Loucy (cell line): ENCODE results near the gene CCDC148.

ENCODE experiments used
- H2AFZ ChIP-seq: fragments of 200-600 bp; sonication (generic); 2 replicates; pipeline ENCODE4 v1.6.0; 2016; ENCODE audit warnings: antibody characterized with exemption, mild to moderate bottlenecking, low read length, moderate library complexity
- H3F3A ChIP-seq: fragments of 200-600 bp; 2 replicates; pipeline ENCODE4 v1.6.0; 2016; ENCODE audit warnings: antibody characterized with exemption, low read depth, mild to moderate bottlenecking
- H3K27me3 ChIP-seq: fragments of 200-600 bp; sonication (generic); 2 replicates; pipeline ENCODE4 v1.6.1; 2014; ENCODE audit warnings: low read length, mild to moderate bottlenecking; ENCODE audit not compliant: insufficient read depth, poor library complexity, severe bottlenecking
- H3K36me3 ChIP-seq: fragments of 200-600 bp; sonication (generic); 2 replicates; pipeline ENCODE4 v1.6.1; 2016; ENCODE audit warnings: low read length; ENCODE audit not compliant: insufficient read depth
- H3K4me1 ChIP-seq: fragments of 200-600 bp; sonication (generic); 2 replicates; pipeline ENCODE4 v1.5.1; 2014; ENCODE audit warnings: low read length, mild to moderate bottlenecking; ENCODE audit not compliant: insufficient read depth, poor library complexity, severe bottlenecking
- H3K4me2 ChIP-seq: fragments of 200-600 bp; sonication (generic); 2 replicates; pipeline ENCODE4 v1.6.0; 2014; ENCODE audit warnings: antibody characterized with exemption, low read length, low read depth, mild to moderate bottlenecking; ENCODE audit not compliant: poor library complexity, severe bottlenecking
- H3K4me3 ChIP-seq: fragments of 200-600 bp; sonication (generic); 2 replicates; pipeline ENCODE4 v1.5.1; 2014; ENCODE audit warnings: low read length, mild to moderate bottlenecking, mixed read lengths; ENCODE audit not compliant: poor library complexity, severe bottlenecking
- H3K79me2 ChIP-seq: fragments of 200-600 bp; sonication (generic); 2 replicates; pipeline ENCODE4 v1.6.1; 2014; ENCODE audit warnings: low read length; ENCODE audit not compliant: insufficient read depth
- H3K9ac ChIP-seq: fragments of 200-600 bp; sonication (generic); 2 replicates; pipeline ENCODE4 v1.6.0; 2014; ENCODE audit warnings: mild to moderate bottlenecking, low read depth, low read length, moderate library complexity; ENCODE audit not compliant: poor library complexity, severe bottlenecking
- H3K9me2 ChIP-seq: fragments of 200-600 bp; sonication (generic); replicated peaks from 2 replicates; pipeline ENCODE4 v1.6.1; 2016; ENCODE audit warnings: low read depth, low read length, mixed read lengths
- H3K9me3 ChIP-seq: fragments of 200-600 bp; sonication (generic); 2 replicates; pipeline ENCODE4 v1.6.1; 2014; ENCODE audit warnings: mild to moderate bottlenecking, antibody characterized with exemption, low read length, low read depth; ENCODE audit not compliant: insufficient read depth
- H4K20me1 ChIP-seq: fragments of 200-600 bp; sonication (generic); 2 replicates; pipeline ENCODE4 v1.6.0; 2014; ENCODE audit warnings: antibody characterized with exemption, low read length, mild to moderate bottlenecking; ENCODE audit not compliant: insufficient read depth, poor library complexity, severe bottlenecking
- CTCF ChIP-seq: fragments of 200-600 bp; sonication (generic); conservative IDR thresholded peaks from 2 replicates; pipeline ENCODE4 v1.5.1; 2014; ENCODE audit warnings: mild to moderate bottlenecking, antibody characterized with exemption, low read length
- EZH2phosphoT487 ChIP-seq: fragments of 200-600 bp; IDR thresholded peaks from 2 replicates; pipeline ENCODE4 v1.6.1; 2018; ENCODE audit warnings: antibody characterized with exemption, mild to moderate bottlenecking, moderate library complexity, borderline replicate concordance

The CCDC148 gene

GRCh38 chr2:158240975-158241374 lies 215.6 kb downstream of the CCDC148 start:
- Histone ChIP-seq H3K9ac (no peak overlapping the region), H3F3A (no peaks in the 10 kb centered on the region), H3K36me3 (no peaks in the 10 kb centered on the region), H4K20me1 (no peaks in the 10 kb centered on the region), H3K79me2 (no peaks in the 10 kb centered on the region), H3K27me3 (no peaks in the 10 kb centered on the region), H3K4me2 (no peak overlapping the region), H3K4me1 (no peaks in the 10 kb centered on the region), H2AFZ (no peak overlapping the region), H3K4me3 (no peak overlapping the region), H3K9me3 (no peaks in the 10 kb centered on the region), H3K9me2 (no peaks in the 10 kb centered on the region)
- TF ChIP-seq CTCF (no peak), EZH2phosphoT487 (no peak)

GRCh38 chr2:158239271-158239670 lies 217.3 kb downstream of the CCDC148 start:
- H3K9ac ChIP-seq, result no peak overlapping the region
- no peaks in the 10 kb centered on the region for H3K36me3 ChIP-seq
- H3F3A ChIP-seq, result no peaks in the 10 kb centered on the region
- H3K9me3 ChIP-seq, result no peaks in the 10 kb centered on the region
- no peak overlapping the region for H3K4me3 ChIP-seq
- H4K20me1 ChIP-seq, result no peaks in the 10 kb centered on the region
- no peaks in the 10 kb centered on the region for H3K79me2 ChIP-seq
- TF ChIP-seq EZH2phosphoT487 (no peak), CTCF (no peak)
- H3K9me2 ChIP-seq, result no peaks in the 10 kb centered on the region
- no peak overlapping the region for H3K4me2 ChIP-seq
- no peaks in the 10 kb centered on the region for H3K4me1 ChIP-seq
- H2AFZ ChIP-seq, result no peak overlapping the region
- H3K27me3 ChIP-seq, result no peaks in the 10 kb centered on the region

GRCh38 chr2:158234497-158234896 lies 222.1 kb downstream of the CCDC148 start:
- Histone ChIP-seq H3K9me3 (no peaks in the 10 kb centered on the region), H3K4me3 (no peak overlapping the region), H4K20me1 (no peaks in the 10 kb centered on the region), H3K4me2 (no peak overlapping the region), H3K9me2 (no peaks in the 10 kb centered on the region), H3F3A (no peaks in the 10 kb centered on the region), H3K36me3 (no peaks in the 10 kb centered on the region), H3K9ac (no peak overlapping the region), H3K27me3 (no peaks in the 10 kb centered on the region), H3K4me1 (no peaks in the 10 kb centered on the region), H3K79me2 (no peaks in the 10 kb centered on the region), H2AFZ (no peak overlapping the region)
- TF ChIP-seq EZH2phosphoT487 (no peak), CTCF (no peak)
